Urinary bladder (tissue), 4 donors: Measurements from ENCODE around the gene ARL4C. TPM values are rescaled to one million over a fixed set of nuclear protein-coding genes. Genes with fewer than 3 reads are reported as not detected.

ENCODE experiments used
- DNase-seq: peaks from one replicate; pipeline ENCODE4 v3.0.0-alpha.2; 2015; ENCODE audit errors: extremely low spot score
- H3K27ac ChIP-seq: one replicate; pipeline ENCODE4 v1.5.1; 2013; ENCODE audit warnings: low read depth, mild to moderate bottlenecking, moderate library complexity
- H3K36me3 ChIP-seq: one replicate; pipeline ENCODE4 v1.6.1; 2013; ENCODE audit warnings: mild to moderate bottlenecking, moderate library complexity; ENCODE audit not compliant: insufficient read depth
- H3K4me1 ChIP-seq: one replicate; pipeline ENCODE4 v1.6.1; 2013; ENCODE audit warnings: mild to moderate bottlenecking, moderate library complexity; ENCODE audit not compliant: insufficient read depth
- H3K4me3 ChIP-seq: one replicate; pipeline ENCODE4 v1.5.1; 2013; ENCODE audit warnings: low read depth, low read length
- WGBS: extraction: QIAGEN DNeasy Blood & Tissue Kit; methylation state at CpG from one replicate; pipeline ENCODE4 v1.1.7; 2013; 5-methylcytosine and 5-hydroxymethylcytosine counted together
- polyA plus RNA-seq: library from polyadenylated mRNA; stranded (reverse); fragments of 200-250 nt; gene quantifications from one replicate; pipeline ENCODE4 v1.2.3, GENCODE V29; 2013
- total RNA-seq: library from RNA; depleted of rRNA; stranded (reverse); fragments of >200 nt; gene quantifications from one replicate; pipeline ENCODE4 v1.2.3, GENCODE V29; 2014
- donor health status: healthy with polysubstance abuse.
- donor health status: healthy.

Gene ARL4C
- total and polyA plus RNA-seq, 2 donors, result 6.3 to 22.4 TPM

GRCh38 chr2:234454433-234454832, 42.4 kb downstream of the ARL4C start:
- no peak for DNase-seq
- Histone ChIP-seq H3K27ac (no peak overlapping the region), H3K4me3 (no peak overlapping the region), H3K36me3 (no peaks in the 10 kb centered on the region), H3K4me1 (no peaks in the 10 kb centered on the region)
- WGBS, result 70% methylated on average over 4 of the region's 4 CpGs

DNA sequence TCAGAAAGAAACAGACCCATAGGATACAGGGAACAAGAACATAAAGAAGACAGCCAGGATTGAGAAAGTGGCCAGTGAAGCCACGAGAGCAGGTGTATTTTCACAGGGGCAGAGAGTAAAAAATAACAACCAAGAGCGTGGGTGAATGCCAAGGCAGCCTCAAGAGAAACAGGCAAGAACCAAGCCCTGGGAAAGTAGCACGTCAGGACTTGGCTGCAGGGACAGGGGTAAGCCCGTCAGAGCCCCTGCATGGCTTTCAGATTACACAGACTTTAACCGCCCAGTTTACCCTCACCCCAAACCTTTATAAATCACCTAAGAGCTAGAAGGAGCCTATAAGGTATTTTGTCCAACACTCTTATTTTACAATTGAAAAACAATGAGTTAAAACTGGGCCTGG, 43.7 kb downstream of the ARL4C start:
- no peak overlapping the region for H3K27ac ChIP-seq
- peaks cover 2% of the 10 kb centered on the region for H3K4me1 ChIP-seq
- H3K4me3 ChIP-seq, result no peak overlapping the region
- DNase-seq, result no peak
- 86% methylated on average over 5 of the region's 5 CpGs for WGBS
- no peaks in the 10 kb centered on the region for H3K36me3 ChIP-seq

DNA sequence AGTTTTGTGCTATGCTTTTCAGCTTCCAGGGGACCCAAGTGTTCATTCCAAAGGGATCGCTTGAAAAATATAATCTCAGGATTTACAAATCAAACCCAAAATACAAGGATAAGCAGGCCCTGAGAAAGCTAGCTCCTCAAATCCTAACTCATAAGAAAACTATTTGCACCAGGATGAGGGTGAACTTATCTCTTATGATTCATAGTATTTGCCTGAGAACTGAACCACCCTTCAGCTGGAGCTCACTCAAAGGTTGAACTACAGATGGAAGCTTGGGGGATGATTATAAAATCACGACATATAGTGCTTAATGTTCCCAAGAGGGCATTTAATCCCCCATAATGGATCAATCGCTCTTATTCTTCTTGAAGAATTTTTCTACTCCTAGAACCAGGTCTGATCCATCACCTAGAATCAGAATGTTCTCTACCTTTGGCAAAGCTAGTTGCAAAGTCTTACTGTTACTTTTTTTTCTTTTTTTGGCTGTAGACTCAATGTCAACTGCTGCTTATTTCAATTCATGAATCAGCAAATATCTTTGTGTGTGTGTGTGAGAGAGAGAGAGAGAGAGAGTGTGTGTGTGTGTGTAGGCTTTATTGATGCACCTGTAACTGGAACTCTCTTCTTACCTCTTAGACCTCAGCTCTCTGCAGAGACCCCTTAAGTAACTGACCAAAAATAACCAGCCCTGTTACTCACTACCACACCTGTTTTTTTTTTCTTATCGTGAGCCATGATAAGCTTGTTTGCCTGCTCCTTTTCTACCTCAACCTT, 44.8 kb downstream of the ARL4C start:
- H3K27ac ChIP-seq, result no peak overlapping the region
- no peaks in the 10 kb centered on the region for H3K36me3 ChIP-seq
- WGBS, result 75% methylated on average over 4 of the region's 4 CpGs
- DNase-seq, result no peak
- peaks cover 2% of the 10 kb centered on the region for H3K4me1 ChIP-seq
- no peak overlapping the region for H3K4me3 ChIP-seq

GRCh38 chr2:234451242-234451641, 45.6 kb downstream of the ARL4C start:
- H3K27ac ChIP-seq, result no peak overlapping the region

DNA sequence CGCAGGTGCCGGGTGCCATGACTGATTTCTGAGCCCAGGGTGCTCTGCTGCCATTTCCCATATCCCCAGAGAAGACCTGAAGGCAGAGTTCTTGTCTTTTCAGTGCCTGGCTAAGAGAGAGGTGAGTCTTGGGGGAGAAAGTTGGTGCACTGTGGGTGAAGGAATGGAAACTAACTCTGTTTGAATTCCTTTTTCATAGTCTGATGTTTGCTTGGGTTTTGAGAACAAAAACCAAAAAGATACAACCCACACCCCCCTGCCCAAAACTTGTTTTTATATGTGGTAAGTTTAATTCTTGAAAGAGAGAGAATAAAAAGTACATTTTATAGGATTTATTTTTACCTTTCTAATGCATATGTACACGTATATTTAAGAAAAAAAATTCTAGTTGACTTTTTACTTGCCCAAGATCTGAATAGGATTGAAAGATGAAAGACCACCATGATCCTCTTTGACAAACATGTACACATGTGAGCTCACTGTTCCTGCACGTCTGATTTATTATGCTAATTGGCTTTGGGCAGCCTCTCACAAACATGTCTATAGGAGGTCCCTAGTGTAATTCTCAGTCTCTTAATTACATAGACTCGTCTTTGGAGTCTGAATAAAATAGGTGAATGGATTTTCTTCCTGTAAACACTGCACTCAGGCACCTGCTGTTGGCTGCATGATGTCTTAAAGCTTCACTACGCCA, 46.3 kb downstream of the ARL4C start:
- peaks cover 2% of the 10 kb centered on the region for H3K4me1 ChIP-seq

More at GRCh38 chr2:234451242-234451641, 45.6 kb downstream of the ARL4C start:
- H3K4me1 ChIP-seq, result peaks cover 2% of the 10 kb centered on the region
- WGBS, result 96% methylated on average over 2 of the region's 2 CpGs
- no peaks in the 10 kb centered on the region for H3K36me3 ChIP-seq
- H3K4me3 ChIP-seq, result no peak overlapping the region
- DNase-seq, result no peak

DNA sequence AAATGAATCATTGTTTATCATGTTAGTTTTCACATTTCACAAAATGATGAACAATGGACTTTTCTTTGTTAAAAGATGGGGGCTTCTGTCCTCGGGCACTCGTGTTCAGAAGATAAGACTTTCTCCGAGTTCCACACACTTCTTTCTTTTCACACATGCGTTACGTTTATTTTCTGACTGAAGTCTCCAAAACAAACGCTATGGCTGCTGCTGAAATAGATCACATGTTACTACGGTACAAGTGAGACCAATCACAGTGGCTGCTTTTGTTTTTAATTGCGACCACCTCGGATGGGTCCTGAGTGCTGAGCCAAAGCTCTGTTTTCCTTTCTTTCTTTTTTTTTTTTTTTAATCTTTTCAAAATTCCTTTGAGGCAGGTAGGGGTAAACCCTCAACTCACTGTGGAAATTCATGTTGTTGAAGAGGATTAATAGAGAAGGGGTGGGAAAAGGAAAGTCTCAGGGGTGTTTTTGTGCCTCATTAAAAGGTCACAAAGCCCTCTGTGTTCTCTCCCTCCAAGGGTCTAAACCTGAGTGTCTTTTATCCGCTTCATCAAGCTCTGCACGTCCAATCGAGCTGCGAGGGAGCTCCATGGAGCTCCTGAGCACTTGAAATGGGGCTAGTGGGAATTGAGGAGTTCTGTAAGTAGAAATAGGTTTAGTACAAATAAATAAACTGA, 48.2 kb downstream of the ARL4C start:
- H3K27ac ChIP-seq, result no peak overlapping the region
- WGBS, result 71% methylated on average over 13 of the region's 13 CpGs
- no peaks in the 10 kb centered on the region for H3K36me3 ChIP-seq
- DNase-seq, result no peak
- no peak overlapping the region for H3K4me3 ChIP-seq
- H3K4me1 ChIP-seq, result peaks cover 2% of the 10 kb centered on the region

More for the DNA sequence above, 46.3 kb downstream of the ARL4C start:
- WGBS, result 83% methylated on average over 6 of the region's 6 CpGs
- Histone ChIP-seq H3K4me3 (no peak overlapping the region), H3K36me3 (no peaks in the 10 kb centered on the region), H3K27ac (no peak overlapping the region)
- DNase-seq, result no peak

DNA sequence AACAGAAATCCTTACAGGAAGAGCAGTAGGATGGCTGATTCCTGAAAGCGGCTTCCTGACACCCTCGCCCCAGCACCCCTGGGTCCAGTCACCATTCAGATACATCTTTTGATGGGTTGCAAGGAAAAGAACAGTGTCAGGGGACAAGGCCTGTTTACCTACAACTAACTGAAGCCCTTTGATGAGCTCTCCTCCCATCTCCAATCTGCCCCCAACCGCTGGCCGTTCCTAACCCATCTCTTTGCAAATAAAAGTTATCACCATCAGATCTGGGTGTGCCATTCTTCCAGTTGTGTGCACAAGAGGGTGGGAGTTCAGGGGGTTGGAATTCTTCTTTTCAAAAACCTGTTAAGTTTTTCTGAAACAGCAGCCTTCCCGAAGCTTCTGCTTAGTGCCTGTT, 48.9 kb downstream of the ARL4C start:
- 77% methylated on average over 5 of the region's 5 CpGs for WGBS
- peaks cover 2% of the 10 kb centered on the region for H3K4me1 ChIP-seq
- no peak for DNase-seq
- H3K4me3 ChIP-seq, result no peak overlapping the region
- H3K27ac ChIP-seq, result no peak overlapping the region
- H3K36me3 ChIP-seq, result no peaks in the 10 kb centered on the region

- WGBS, result 94% methylated on average over 6 of the region's 6 CpGs
- H3K27ac ChIP-seq, result no peak overlapping the region
Observed at GRCh38 chr2:234447189-234447588, 49.7 kb downstream of the ARL4C start.

DNA sequence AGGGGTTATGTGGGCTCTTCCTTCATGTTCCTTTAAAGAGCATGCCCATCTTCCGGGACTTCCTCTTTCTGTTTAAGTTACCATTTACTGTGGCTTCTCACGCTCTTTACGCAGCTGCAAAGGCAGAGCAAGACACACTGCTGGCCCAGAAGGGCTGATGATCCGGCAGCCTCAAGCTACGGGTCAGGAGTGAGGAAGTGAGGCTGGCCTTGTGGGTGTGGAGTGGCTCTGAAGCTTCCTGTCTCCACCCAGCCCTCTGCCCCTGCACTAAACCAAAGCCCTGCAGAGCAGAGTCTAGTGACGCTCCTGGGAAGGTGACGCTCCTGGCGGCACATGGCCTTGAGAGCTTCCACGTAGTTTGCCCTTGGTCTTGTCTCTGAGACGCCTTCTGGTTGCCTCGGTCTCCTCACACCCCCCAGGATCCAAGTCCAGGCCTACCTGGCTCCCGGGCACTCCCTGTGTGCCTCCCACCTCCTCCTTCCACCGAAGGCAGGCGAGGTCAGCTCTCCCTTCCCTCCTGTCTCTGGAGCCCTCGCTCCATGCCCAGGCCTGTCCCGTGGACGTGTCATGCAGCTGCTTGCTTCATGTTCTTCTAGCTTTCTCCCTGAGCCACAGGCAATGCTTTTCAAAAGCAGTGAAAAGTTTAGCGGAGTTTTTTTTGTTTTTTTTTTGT, 50.3 kb downstream of the ARL4C start:
- Histone ChIP-seq H3K27ac (peak overlapping the region; percentile 88), H3K4me3 (no peak overlapping the region), H3K4me1 (peaks cover 2% of the 10 kb centered on the region), H3K36me3 (no peaks in the 10 kb centered on the region)
- DNase-seq, result no peak
- WGBS, result 71% methylated on average over 18 of the region's 18 CpGs

More at GRCh38 chr2:234447189-234447588, 49.7 kb downstream of the ARL4C start:
- Histone ChIP-seq H3K4me1 (peaks cover 2% of the 10 kb centered on the region), H3K4me3 (no peak overlapping the region), H3K36me3 (no peaks in the 10 kb centered on the region)
- no peak for DNase-seq

DNA sequence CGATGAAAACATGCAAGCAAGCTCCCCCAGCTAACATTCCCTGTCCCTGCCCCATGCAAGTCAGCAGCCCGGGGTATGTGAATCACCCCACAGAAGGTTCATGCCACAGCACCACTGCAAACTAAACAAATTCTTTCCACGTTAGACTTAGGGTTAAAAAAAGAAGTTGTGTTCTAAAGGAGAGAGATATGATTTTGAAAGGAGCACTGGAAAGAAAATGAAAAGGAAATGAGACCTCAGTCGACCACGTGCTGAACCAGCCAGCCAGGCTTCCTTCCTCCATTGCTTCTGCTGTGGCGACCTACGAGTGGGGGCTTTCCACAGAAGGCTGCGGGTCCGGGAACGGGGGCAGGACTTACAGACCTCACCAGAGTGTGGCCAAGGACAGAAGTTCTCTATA, 52.0 kb downstream of the ARL4C start:
- no peak for DNase-seq
- Histone ChIP-seq H3K36me3 (no peaks in the 10 kb centered on the region), H3K27ac (no peak overlapping the region), H3K4me1 (peaks cover 2% of the 10 kb centered on the region), H3K4me3 (no peak overlapping the region)
- WGBS, result 33% methylated on average over 10 of the region's 10 CpGs

GRCh38 chr2:234444242-234444730, 52.6 kb downstream of the ARL4C start:
- Histone ChIP-seq H3K27ac (no peak overlapping the region), H3K4me1 (peaks cover 2% of the 10 kb centered on the region)

More at GRCh38 chr2:234444242-234444730, 52.6 kb downstream of the ARL4C start:
- DNase-seq, result no peak
- Histone ChIP-seq H3K4me3 (no peak overlapping the region), H3K36me3 (no peaks in the 10 kb centered on the region)
- WGBS, result 92% methylated on average over 4 of the region's 4 CpGs
